ENCODE data around the gene DNAJC4.

DNAJC4 gene

DNA sequence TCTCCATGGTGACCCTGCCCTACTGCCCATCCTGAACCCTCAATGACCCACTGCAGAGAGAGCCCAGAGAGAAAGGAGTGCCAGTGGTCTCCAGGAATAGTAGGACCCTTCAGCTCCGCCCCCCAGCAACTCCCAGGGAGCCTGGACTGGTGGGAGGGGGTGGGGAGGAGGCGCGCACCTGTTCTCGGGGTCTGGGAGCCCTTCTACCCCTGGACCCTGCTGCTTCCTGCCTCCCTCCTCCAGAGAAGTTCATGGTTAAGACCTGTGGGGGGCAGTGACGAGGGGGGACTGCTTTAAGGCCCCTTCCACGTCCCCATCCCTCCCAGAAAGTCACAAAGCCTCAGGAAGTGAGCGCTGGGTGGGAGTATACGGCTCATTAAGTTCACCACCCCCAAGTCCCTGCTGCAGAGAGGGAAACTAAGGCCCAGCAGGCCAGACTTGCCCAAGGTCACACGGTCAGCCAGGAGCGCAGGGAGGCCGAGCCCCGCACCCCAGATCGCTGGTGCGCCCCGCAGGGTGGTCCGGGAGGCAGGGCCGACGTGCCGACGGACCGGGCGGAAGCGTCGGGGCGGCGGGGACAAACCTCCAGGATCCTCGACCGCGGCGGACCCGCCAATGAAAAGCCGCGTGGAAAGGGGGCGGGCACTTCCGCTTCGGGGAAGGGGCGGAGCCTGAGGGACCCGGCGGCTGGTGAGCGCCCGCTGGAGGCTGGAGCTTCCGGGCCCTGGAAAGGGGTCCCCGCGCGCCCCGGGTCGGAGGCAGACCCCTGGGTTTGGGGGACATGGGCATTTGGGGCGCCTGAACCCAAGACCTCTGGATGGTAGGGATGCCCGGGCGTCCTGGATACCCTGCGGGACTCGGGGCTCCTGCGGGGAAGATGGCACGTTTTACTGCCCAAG is 4.5 kb upstream of the DNAJC4 start, which contains the start of the genes NUDT22 and TRPT1:
NUDT22 (plus strand) TSS at position 667 of the 899 bp plus-strand sequence. CDS start 379 bp downstream, outside the sequence.
TRPT1 (minus strand) TSS at position 579 of the 899 bp plus-strand sequence; CDS start at position 253, 326 bp downstream.
- peak within 1 kb of the TSS; percentile 83 for H3K4me3 ChIP-seq (ENCODE audit: low read depth, low read length)
- DNase-seq (ENCODE audit: low read depth), result peak; percentile 94
- TF ChIP-seq, protein P1, sequence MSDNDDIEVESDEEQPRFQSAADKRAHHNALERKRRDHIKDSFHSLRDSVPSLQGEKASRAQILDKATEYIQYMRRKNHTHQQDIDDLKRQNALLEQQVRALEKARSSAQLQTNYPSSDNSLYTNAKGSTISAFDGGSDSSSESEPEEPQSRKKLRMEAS (IDR thresholded peaks at IDR 0.05; ENCODE audit: low read depth, low read length), result peak; percentile 78
- TF ChIP-seq, protein P2, sequence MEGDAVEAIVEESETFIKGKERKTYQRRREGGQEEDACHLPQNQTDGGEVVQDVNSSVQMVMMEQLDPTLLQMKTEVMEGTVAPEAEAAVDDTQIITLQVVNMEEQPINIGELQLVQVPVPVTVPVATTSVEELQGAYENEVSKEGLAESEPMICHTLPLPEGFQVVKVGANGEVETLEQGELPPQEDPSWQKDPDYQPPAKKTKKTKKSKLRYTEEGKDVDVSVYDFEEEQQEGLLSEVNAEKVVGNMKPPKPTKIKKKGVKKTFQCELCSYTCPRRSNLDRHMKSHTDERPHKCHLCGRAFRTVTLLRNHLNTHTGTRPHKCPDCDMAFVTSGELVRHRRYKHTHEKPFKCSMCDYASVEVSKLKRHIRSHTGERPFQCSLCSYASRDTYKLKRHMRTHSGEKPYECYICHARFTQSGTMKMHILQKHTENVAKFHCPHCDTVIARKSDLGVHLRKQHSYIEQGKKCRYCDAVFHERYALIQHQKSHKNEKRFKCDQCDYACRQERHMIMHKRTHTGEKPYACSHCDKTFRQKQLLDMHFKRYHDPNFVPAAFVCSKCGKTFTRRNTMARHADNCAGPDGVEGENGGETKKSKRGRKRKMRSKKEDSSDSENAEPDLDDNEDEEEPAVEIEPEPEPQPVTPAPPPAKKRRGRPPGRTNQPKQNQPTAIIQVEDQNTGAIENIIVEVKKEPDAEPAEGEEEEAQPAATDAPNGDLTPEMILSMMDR (IDR thresholded peaks at IDR 0.05; ENCODE audit: low read depth, low read length), result peak; percentile 25
- TF ChIP-seq POLR2A (IDR thresholded peaks at IDR 0.05; ENCODE audit: extremely low read depth, insufficient read length) (peak; percentile 77), MYC (IDR thresholded peaks at IDR 0.05; ENCODE audit: low read depth, low read length) (peak; percentile 61; the same call in 1 of the 2 replicates)

DNA sequence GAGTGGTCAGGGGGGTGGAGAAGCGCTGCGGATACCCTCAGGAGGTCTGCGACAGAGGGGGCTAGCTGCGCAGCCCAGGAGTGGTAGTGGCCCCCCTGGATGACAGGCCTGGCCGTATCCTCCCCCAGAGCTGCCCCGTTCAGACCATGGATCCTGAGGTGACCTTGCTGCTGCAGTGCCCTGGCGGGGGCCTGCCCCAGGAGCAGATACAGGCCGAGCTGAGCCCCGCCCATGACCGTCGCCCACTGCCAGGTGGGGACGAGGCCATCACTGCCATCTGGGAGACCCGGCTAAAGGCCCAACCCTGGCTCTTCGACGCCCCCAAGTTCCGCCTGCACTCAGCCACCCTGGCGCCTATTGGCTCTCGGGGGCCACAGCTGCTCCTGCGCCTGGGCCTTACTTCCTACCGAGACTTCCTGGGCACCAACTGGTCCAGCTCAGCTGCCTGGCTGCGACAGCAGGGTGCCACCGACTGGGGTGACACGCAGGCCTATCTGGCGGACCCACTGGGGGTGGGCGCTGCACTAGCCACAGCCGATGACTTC is 3.8 kb upstream of the DNAJC4 start:
- DNase-seq (ENCODE audit: low read depth), result peak; percentile 55
- no peak; the same call in 1 of the 2 replicates for TF ChIP-seq MYC (IDR thresholded peaks at IDR 0.05; ENCODE audit: low read depth, low read length)
- no peak for TF ChIP-seq POLR2A (IDR thresholded peaks at IDR 0.05; ENCODE audit: extremely low read depth, insufficient read length)
- TF ChIP-seq, protein P1 (IDR thresholded peaks at IDR 0.05; ENCODE audit: low read depth, low read length), result no peak
- TF ChIP-seq, protein P2 (IDR thresholded peaks at IDR 0.05; ENCODE audit: low read depth, low read length), result no peak
- H3K4me3 ChIP-seq (ENCODE audit: low read depth, low read length), result peak overlapping the region; percentile 83

DNA sequence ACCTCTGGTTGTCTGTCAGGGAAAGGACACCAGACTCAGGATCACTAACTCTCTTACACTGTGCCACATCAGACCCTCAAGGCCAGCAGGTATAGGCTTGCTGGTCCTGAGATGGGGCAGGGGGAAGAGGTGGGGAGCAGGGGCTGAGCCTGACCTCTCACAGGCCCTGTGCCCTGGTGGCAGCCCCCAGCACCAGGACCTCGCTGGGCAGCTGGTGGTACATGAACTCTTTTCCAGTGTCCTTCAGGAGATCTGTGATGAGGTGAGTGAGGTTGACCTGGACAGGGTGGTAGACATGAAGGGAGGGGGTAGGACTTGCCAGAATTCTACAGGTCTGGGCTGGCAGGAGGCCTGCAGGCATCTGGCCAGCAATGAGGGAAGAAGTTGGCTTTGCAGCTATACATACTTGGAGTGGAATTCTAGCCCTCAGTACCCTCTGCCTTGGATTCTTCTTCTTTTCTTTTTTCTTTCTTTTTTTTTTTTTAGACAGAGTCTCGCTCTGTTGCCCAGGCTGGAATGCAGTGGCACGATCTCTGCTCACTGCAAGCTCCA is 2.9 kb upstream of the DNAJC4 start:
- H3K4me3 ChIP-seq (ENCODE audit: low read depth, low read length), result peak overlapping the region; percentile 83
- no peak for TF ChIP-seq MYC (IDR thresholded peaks at IDR 0.05; ENCODE audit: low read depth, low read length)
- TF ChIP-seq, protein P2 (IDR thresholded peaks at IDR 0.05; ENCODE audit: low read depth, low read length), result no peak
- TF ChIP-seq POLR2A (IDR thresholded peaks at IDR 0.05; ENCODE audit: extremely low read depth, insufficient read length), result no peak
- TF ChIP-seq, protein P1 (IDR thresholded peaks at IDR 0.05; ENCODE audit: low read depth, low read length), result no peak
- DNase-seq (ENCODE audit: low read depth), result no peak

DNA sequence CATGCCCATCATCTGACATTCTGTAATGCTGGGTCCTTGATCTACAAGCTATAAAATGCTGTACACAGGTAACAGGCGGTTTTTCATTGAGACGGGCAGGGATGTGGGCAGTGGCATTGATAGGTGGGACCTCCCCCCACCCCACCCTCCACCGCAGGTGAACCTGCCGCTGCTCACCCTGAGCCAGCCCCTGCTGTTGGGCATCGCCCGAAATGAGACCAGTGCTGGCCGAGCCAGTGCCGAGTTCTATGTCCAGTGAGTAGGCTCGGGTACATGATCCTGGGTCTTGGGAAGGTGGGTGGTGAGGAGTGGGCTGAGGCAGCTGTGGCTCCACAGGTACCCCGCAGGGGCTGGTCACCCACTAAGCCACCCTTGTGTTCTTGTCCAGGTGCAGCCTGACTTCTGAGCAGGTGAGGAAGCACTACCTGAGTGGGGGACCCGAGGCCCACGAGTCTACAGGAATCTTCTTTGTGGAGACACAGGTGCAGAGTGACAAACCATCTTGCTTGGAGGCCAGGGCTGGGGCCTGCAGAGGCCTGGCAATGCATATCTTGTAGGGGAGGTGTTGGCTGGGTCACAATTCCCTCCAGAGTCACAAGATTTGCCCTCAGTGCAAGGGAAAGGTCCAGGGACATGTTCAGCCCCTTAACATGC is 1.1 kb upstream of the DNAJC4 start:
- TF ChIP-seq POLR2A (IDR thresholded peaks at IDR 0.05; ENCODE audit: extremely low read depth, insufficient read length), result no peak
- TF ChIP-seq, protein P1 (IDR thresholded peaks at IDR 0.05; ENCODE audit: low read depth, low read length), result no peak
- no peak for TF ChIP-seq MYC (IDR thresholded peaks at IDR 0.05; ENCODE audit: low read depth, low read length)
- TF ChIP-seq, protein P2 (IDR thresholded peaks at IDR 0.05; ENCODE audit: low read depth, low read length), result no peak
- H3K4me3 ChIP-seq (ENCODE audit: low read depth, low read length), result no peak overlapping the region
- no peak for DNase-seq (ENCODE audit: low read depth)

DNA sequence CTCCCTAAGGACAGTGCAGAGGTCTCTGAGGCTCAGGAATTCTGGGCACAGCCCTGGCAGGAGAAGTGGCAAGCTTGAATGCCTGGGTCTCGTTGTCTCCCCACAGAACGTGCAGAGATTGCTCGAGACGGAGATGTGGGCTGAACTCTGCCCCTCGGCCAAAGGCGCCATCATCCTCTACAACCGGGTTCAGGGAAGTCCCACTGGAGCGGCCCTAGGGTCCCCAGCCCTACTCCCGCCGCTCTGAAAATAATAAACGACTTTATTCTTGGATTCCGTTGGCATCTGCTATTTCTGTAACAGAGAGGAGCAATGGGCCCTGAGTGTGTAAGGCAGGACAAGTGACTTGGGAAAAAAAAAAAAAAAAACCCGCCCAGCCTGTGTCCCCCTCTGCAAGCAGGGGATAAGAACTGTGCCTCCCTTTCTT is 591 bp upstream of the DNAJC4 start:
- no peak for TF ChIP-seq POLR2A (IDR thresholded peaks at IDR 0.05; ENCODE audit: extremely low read depth, insufficient read length)
- TF ChIP-seq, protein P1 (IDR thresholded peaks at IDR 0.05; ENCODE audit: low read depth, low read length), result no peak
- TF ChIP-seq, protein P2 (IDR thresholded peaks at IDR 0.05; ENCODE audit: low read depth, low read length), result no peak
- TF ChIP-seq MYC (IDR thresholded peaks at IDR 0.05; ENCODE audit: low read depth, low read length), result no peak
- peak overlapping the region; percentile 70 for H3K4me3 ChIP-seq (ENCODE audit: low read depth, low read length)
- no peak for DNase-seq (ENCODE audit: low read depth)
